K562 (cell line): ENCODE data around the gene DHDDS. TPM values are rescaled to one million over a fixed set of nuclear protein-coding genes. Genes with fewer than 3 reads are reported as not detected.
A peak's percentile ranks its signal among the peaks of the same experiment; 100 is the strongest.

Source experiments
- ESRRA ChIP-seq: fragments of 450-650 bp; IDR thresholded peaks from 2 replicates; pipeline ENCODE4 v1.6.1; 2014; ENCODE audit warnings: low read depth, mild to moderate bottlenecking, moderate library complexity, borderline replicate concordance
- FOXK2 ChIP-seq, 2 experiments: fragments of 450-650 bp; IDR thresholded peaks in 1 of 2; conservative IDR thresholded peaks in 1 of 2; 2 replicates each; pipeline ENCODE4 v1.6.1; 2016; ENCODE audit warnings: low read depth in 2 of 2, mild to moderate bottlenecking in 1 of 2
- HDAC1 ChIP-seq, 2 experiments: fragments of 450-650 bp; IDR thresholded peaks; 2 replicates each; pipeline ENCODE4 v1.6.1; 2016 to 2017; ENCODE audit warnings: inconsistent platforms in 1 of 2, mild to moderate bottlenecking in 1 of 2, moderate library complexity in 1 of 2
- ID3 ChIP-seq, 2 experiments: fragments of 250-450 bp in 1 of 2; fragments of 450-650 bp in 1 of 2; sonication (Bioruptor Pico) in 1 of 2; IDR thresholded peaks; 2 replicates each; pipeline versions ENCODE4 v1.6.1 to v1.8.0; 2016 to 2021; ENCODE audit warnings: mild to moderate bottlenecking in 2 of 2, moderate library complexity in 2 of 2, missing compliant biosample characterization in 1 of 2, missing genetic modification characterization in 1 of 2
- MYBL2 ChIP-seq, 2 experiments: fragments of 450-650 bp in 1 of 2; sonication (generic) in 1 of 2; formaldehyde crosslinking in 1 of 2; IDR thresholded peaks; 2 replicates each; pipeline versions ENCODE4 v1.6.1 to v1.8.1; 2017 to 2022; ENCODE audit warnings: borderline replicate concordance in 1 of 2, inconsistent platforms in 1 of 2, low read depth in 1 of 2, mild to moderate bottlenecking in 1 of 2, missing genetic modification reagents in 1 of 2, moderate library complexity in 1 of 2
- NONO ChIP-seq, 2 experiments: fragments of 200-400 bp in 1 of 2; fragments of 450-650 bp in 1 of 2; formaldehyde crosslinking in 1 of 2; IDR thresholded peaks; 2 replicates each; pipeline ENCODE4 v1.6.1; 2017; ENCODE audit warnings: low read depth in 2 of 2, mild to moderate bottlenecking in 2 of 2, moderate library complexity in 2 of 2, low read length in 1 of 2
- POLR3G ChIP-seq: IDR thresholded peaks from 2 replicates; pipeline ENCODE4 v1.6.1; 2011; ENCODE audit not compliant: insufficient read length, insufficient replicate concordance; ENCODE audit errors: extremely low read depth
- PREB ChIP-seq: sonication (generic); formaldehyde crosslinking; IDR thresholded peaks from 2 replicates; pipeline ENCODE4 v1.8.1; 2023; ENCODE audit warnings: mild to moderate bottlenecking, missing genetic modification reagents
- SIN3B ChIP-seq: fragments of 450-650 bp; IDR thresholded peaks from 2 replicates; pipeline ENCODE4 v1.6.1; 2017; ENCODE audit warnings: low read depth, mild to moderate bottlenecking, moderate library complexity
- SOX6 ChIP-seq: fragments of 450-650 bp; IDR thresholded peaks from 2 replicates; pipeline ENCODE4 v1.6.1; 2014; ENCODE audit warnings: mild to moderate bottlenecking
- SRSF3 ChIP-seq: fragments of 200-400 bp; formaldehyde crosslinking; IDR thresholded peaks from 2 replicates; pipeline ENCODE4 v1.6.1; 2016; ENCODE audit warnings: mild to moderate bottlenecking, low read length, moderate library complexity; ENCODE audit not compliant: insufficient read depth
- TAF9B ChIP-seq: fragments of 450-650 bp; IDR thresholded peaks from 2 replicates; pipeline ENCODE4 v1.6.1; 2018; ENCODE audit warnings: mild to moderate bottlenecking; ENCODE audit not compliant: partially characterized antibody
- ZFP30 ChIP-seq: fragments of 250-450 bp; sonication (Bioruptor Pico); IDR thresholded peaks from 2 replicates; pipeline ENCODE4 v1.8.0; 2022; ENCODE audit warnings: moderate library complexity, mild to moderate bottlenecking, inconsistent platforms, borderline replicate concordance
- ZNF280B ChIP-seq: fragments of 250-450 bp; sonication (Bioruptor Pico); IDR thresholded peaks from 2 replicates; pipeline ENCODE4 v1.5.1; 2021; ENCODE audit warnings: mild to moderate bottlenecking
- ZNF408 ChIP-seq: fragments of 250-450 bp; sonication (Bioruptor Pico); IDR thresholded peaks from 2 replicates; pipeline ENCODE4 v1.4.0; 2020; ENCODE audit warnings: low read depth, mild to moderate bottlenecking, moderate library complexity
- ZNF584 ChIP-seq: fragments of 200-800 bp; sonication (Bioruptor generic); IDR thresholded peaks from 2 replicates; pipeline ENCODE4 v1.6.1; 2016; ENCODE audit warnings: low read depth, mild to moderate bottlenecking, missing genetic modification characterization, missing compliant biosample characterization
- ZNF76 ChIP-seq: fragments of 250-450 bp; sonication (Bioruptor Pico); IDR thresholded peaks from 2 replicates; pipeline ENCODE4 v1.4.0; 2020; ENCODE audit warnings: mild to moderate bottlenecking, moderate library complexity, borderline replicate concordance
- polyA plus RNA-seq, 8 experiments: library from polyadenylated mRNA; depleted of rRNA in 4 of 8; stranded (reverse) in 5 of 8; unstranded in 3 of 8; fragments of >200 nt; fragmentation: Nextera tagmentation in 2 of 8; fragmentation: Illumina TruSeq in 1 of 8; extraction: Ambion mirVana in 2 of 8; extraction: Trizol in 1 of 8; gene quantifications; 2 replicates each; pipeline versions ENCODE4 v1.2.1 to v1.2.3, GENCODE V29; 2011 to 2014; ENCODE audit warnings: inconsistent platforms in 1 of 8, missing spikeins in 1 of 8
- total RNA-seq, 7 experiments: library from RNA; depleted of rRNA in 6 of 7; stranded (reverse); fragments of >200 nt in 6 of 7; fragmentation: Illumina TruSeq in 2 of 7; extraction: Trizol in 2 of 7; gene quantifications; 2 replicates each; pipeline versions ENCODE4 v1.2.1 to v1.2.3, GENCODE V29; 2011 to 2021; ENCODE audit warnings: low replicate concordance in 1 of 7
- TF ChIP-seq, protein P1 (sequence below): IDR thresholded peaks from 2 replicates; pipeline ENCODE4 v1.6.1; 2012; ENCODE audit warnings: low read depth, low read length, improper control_type of control experiment, borderline replicate concordance
- TF ChIP-seq, protein P2 (sequence below): fragments of 450-650 bp; formaldehyde crosslinking; IDR thresholded peaks from 2 replicates; pipeline ENCODE4 v1.4.0; 2020; ENCODE audit warnings: mild to moderate bottlenecking, moderate library complexity

Gene DHDDS
- total and polyA plus RNA-seq, 9 of the 15 experiments (the other 6 are each of a cell fraction or from before 2014, with no cell fraction given), result 33.3 to 55.0 (median 44.3) TPM

- TF ChIP-seq POLR3G, result no peak
- TF ChIP-seq ZNF408 (CRISPR knock-in tag), result no peak
- TF ChIP-seq, protein P1, sequence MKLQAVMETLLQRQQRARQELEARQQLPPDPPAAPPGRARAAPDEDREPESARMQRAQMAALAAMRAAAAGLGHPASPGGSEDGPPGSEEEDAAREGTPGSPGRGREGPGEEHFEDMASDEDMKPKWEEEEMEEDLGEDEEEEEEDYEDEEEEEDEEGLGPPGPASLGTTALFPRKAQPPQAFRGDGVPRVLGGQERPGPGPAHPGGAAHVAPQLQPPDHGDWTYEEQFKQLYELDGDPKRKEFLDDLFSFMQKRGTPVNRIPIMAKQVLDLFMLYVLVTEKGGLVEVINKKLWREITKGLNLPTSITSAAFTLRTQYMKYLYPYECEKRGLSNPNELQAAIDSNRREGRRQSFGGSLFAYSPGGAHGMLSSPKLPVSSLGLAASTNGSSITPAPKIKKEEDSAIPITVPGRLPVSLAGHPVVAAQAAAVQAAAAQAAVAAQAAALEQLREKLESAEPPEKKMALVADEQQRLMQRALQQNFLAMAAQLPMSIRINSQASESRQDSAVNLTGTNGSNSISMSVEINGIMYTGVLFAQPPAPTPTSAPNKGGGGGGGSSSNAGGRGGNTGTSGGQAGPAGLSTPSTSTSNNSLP, result no peak
- TF ChIP-seq MYBL2 (IDR thresholded peaks at IDR 0.05; ENCODE audit: low read depth), result no peak
- no peak for TF ChIP-seq MYBL2 (CRISPR knock-in tag; IDR thresholded peaks at IDR 0.05; ENCODE audit: borderline replicate concordance)
- no peak for TF ChIP-seq ZNF280B (CRISPR knock-in tag)
- peak; percentile 83 for TF ChIP-seq ESRRA
- peak; percentile 59; the same call in 1 of the 2 replicates for TF ChIP-seq SOX6
- TF ChIP-seq ID3 (CRISPR knock-in tag; IDR thresholded peaks at IDR 0.05), result no peak
- TF ChIP-seq ID3 (tag; IDR thresholded peaks at IDR 0.05), result no peak; the same call in 1 of the 2 replicates
- TF ChIP-seq ZFP30 (CRISPR knock-in tag), result no peak
- TF ChIP-seq HDAC1 (IDR thresholded peaks at IDR 0.05), result peak; percentile 11 to 99; a peak in 3 of 4 replicates
- no peak for TF ChIP-seq ZNF76 (CRISPR knock-in tag)
- TF ChIP-seq, protein P2, sequence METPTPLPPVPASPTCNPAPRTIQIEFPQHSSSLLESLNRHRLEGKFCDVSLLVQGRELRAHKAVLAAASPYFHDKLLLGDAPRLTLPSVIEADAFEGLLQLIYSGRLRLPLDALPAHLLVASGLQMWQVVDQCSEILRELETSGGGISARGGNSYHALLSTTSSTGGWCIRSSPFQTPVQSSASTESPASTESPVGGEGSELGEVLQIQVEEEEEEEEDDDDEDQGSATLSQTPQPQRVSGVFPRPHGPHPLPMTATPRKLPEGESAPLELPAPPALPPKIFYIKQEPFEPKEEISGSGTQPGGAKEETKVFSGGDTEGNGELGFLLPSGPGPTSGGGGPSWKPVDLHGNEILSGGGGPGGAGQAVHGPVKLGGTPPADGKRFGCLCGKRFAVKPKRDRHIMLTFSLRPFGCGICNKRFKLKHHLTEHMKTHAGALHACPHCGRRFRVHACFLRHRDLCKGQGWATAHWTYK (CRISPR knock-in tag), result peak; percentile 94
- no peak for TF ChIP-seq SRSF3
- TF ChIP-seq ZNF584 (CRISPR knock-in tag), result 0 out of 2 replicates have a peak, but pooled peaks have one; percentile 47
- TF ChIP-seq PREB, result no peak
- peak; percentile 91 for TF ChIP-seq TAF9B
- TF ChIP-seq FOXK2 (conservative IDR thresholded peaks at IDR 0.05 in 1 of 2, IDR thresholded peaks at IDR 0.05 in 1 of 2; ENCODE audit: low read depth in 2 of 2), result peak; percentile 93 to 94
- peak in 1 of 2 experiments; percentile 9; a peak in 1 of 4 replicates for TF ChIP-seq NONO (IDR thresholded peaks at IDR 0.05; ENCODE audit: low read depth in 2 of 2, low read length in 1 of 2)
- peak; percentile 96 for TF ChIP-seq SIN3B
Observed at GRCh38 chr1:26431979-26432695, at the start of gene DHDDS (continued).
